GM19023 (cell line): ENCODE data around the gene GRAMD4.

Experiments
- ATAC-seq: cut with Tn5 transposase; IDR thresholded peaks from one replicate; pipeline ENCODE4 v1.9.1; 2021; ENCODE audit warnings: mild to moderate bottlenecking, moderate library complexity; ENCODE audit not compliant: unreplicated experiment

GRAMD4 gene

DNA sequence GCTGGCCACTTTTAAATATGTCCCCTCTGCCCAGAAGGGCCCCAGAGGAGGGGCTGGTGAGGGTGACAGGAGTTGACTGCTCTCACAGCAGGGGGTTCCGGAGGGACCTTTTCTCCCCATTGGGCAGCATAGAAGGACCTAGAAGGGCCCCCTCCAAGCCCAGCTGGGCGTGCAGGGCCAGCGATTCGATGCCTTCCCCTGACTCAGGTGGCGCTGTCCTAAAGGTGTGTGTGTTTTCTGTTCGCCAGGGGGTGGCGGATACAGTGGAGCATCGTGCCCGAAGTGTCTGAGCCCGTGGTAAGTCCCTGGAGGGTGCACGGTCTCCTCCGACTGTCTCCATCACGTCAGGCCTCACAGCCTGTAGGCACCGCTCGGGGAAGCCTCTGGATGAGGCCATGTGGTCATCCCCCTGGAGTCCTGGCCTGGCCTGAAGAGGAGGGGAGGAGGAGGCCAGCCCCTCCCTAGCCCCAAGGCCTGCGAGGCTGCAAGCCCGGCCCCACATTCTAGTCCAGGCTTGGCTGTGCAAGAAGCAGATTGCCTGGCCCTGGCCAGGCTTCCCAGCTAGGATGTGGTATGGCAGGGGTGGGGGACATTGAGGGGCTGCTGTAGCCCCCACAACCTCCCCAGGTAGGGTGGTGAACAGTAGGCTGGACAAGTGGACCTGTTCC lies 46.5 kb downstream of the GRAMD4 start:
- no peak for ATAC-seq

DNA sequence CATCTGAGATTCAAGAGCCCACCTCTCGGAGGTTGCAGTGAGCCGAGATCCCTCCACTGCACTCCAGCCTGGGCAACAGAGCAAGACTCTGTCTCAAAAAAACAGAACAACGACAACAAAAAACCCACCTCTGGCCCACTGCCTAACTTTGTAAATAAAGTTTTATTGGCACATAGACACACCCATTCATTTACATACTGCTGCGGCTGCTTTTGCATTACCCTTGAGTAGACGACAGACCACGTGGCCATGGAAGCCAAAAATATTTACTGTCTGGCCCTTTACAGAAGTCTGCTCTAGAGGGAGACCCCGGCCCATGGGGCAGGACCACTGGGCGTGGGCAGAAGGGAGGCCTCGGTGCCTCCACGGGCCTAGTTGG lies 47.0 kb downstream of the GRAMD4 start:
- ATAC-seq: no peak

DNA sequence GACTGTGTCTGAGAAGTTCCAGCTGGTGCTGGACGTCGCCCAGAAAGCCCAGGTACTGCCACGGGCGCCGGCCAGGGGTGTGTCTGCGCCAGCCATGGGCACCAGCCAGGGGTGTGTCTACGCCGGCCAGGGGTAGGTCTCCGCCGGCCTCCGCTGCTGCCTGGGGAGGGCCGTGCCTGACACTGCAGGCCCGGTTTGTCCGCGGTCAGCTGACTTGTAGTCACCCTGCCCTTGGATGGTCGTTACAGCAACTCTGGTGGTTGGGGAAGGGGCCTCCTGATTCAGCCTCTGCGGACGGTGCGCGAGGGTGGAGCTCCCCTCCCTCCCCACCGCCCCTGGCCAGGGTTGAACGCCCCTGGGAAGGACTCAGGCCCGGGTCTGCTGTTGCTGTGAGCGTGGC lies 47.9 kb downstream of the GRAMD4 start:
- no peak for ATAC-seq

DNA sequence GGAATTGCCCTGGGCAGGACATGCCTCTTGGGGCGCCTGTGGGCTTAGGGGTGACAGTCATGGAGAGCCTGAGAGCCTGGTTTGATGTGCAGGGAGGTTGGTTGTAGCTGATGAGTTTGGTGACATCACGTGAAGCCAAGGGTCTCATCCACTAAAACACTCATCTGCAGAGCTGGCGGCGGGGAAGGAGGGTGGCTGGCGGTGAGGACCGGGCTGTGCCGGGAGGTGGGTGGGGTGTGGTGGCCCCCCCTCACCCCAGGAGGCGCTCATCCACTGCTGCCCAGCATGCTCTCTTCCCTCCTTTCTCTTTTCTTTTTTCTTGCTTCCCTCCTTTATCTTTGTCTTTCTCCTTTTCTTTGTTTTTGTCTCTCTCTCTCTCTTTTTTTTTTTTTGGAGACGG lies 49.0 kb downstream of the GRAMD4 start:
- no peak for ATAC-seq

DNA sequence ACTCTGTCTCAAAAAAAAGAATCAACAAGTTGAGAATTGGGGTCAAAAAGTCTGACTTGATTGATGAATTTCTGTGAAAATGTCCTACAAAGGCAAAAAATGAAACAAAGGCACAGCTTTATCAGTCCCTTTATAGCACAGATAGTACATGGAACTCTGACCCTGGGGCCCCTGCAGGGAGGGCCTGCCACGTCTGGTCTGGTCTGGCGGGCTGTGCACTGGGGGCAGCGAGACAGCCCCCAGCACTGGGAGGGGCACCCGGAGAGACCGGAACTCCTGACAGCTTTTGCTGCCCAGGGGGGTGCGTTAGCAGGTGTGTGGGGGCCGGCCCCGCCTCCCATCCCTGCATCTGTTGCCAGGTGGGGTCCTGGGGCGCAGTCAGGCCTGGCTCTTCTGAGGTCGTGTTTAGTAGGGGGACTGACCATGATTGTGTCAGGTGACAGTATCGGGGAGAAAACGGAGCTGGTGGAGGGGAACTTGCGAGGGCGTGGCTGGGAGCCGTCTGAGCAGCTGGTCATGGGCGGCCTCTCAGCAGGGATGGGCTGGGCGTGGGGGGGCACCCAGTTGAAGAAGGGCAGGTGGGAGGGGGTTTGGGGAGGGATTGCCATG lies 51.7 kb downstream of the GRAMD4 start:
- ATAC-seq: no peak

DNA sequence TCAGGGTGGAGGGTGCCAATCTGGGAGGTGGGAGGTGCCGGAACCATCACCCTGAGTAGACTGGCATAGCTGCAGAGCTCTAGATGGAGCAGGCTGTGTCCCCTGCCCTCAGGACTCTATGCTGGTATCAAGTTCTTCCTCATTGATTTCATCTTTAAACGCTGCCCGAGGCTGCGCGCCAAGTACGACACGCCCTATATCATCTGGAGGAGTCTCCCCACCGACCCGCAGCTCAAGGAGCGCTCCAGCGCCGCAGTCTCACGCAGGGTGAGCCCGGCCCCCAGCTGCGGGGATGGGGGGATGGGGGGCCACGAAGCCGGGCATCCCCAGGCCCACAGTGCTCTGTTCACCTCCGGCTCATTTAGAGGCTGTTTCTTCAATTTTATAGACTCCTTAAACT lies 52.5 kb downstream of the GRAMD4 start:
- ATAC-seq: no peak

DNA sequence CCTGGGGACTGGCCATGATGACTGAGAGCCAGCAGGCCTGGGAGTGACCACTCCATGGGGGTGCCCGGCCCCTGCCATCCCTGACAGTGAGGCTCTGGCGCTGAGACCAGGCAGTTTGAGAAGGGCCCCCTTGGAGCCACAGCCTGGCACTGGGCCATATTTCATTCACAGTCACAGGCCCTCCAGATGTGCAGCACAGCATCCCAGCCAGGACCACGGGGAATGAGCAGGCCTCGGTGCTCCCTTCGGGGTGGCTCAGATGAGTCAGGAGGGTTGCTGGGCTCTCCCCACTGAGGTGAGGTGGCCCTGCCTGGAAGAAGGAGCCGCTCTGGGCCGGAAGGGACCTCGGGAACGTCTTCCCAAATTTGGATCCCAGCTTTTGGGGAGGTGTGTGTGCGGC lies 53.0 kb downstream of the GRAMD4 start:
- no peak for ATAC-seq

DNA sequence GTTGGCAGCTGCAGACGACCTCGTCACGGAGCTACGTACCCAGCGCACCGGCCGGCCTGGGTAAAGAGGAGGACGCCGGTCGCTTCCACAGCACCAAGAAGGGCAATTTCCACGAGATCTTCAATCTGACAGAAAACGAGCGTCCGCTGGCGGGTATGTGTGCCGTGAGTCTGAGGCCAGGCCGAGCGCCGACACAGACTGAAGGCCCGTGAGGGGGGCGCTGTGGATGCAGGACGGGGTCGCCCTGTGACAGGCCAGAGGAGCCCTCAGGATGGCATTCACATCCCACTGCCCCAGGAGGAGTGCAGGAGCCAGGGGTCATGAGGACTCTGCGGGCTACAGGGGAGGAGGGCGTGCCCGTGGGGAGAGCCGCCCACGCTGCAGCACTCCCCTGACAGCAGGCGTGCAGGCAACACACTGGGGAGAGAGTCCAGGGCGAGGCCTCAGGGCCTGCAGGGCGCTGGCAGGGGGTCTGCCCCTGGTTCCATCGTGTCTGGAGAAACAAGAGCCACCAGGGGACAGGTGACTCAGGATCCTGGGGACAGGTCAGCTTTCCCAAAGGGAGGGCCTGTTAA lies 53.6 kb downstream of the GRAMD4 start:
- no peak for ATAC-seq

DNA sequence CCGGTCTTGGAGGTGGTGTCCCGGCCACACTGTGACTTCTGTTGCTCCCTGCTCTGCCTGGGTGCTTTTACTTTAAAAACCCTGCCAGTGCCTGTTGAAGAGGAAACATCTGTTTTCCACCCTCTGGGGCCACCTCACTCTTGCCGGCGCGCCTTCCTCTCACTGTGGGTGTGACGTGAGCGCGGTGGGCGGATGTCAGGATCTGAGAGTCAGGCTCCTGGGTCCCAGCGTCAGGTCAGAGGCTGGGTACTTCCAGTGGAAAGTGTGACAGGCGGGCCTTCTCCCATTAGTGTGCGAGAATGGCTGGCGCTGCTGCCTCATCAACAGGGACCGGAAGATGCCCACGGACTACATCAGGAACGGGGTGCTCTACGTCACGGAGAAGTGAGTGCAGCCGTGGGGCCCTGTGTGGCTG lies 54.2 kb downstream of the GRAMD4 start:
- no peak for ATAC-seq

DNA sequence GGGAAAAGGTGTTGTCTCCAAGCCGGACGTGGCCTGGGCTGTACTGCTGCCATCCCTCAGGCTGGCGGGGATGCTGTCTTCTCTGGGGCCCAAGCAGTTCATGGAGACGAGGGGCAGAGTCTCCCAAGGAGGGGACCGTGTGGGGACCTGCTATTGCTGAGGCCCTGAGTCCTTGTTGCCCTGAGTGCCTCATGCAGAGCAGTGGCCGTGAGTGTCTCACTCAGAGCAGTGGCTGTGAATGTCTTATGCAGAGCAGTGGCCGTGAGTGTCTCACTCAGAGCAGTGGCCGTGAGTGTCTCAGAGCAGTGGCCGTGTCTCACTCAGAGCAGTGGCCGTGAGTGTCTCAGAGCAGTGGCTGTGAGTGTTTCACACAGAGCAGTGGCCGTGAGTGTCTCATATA lies 54.7 kb downstream of the GRAMD4 start:
- ATAC-seq: no peak

DNA sequence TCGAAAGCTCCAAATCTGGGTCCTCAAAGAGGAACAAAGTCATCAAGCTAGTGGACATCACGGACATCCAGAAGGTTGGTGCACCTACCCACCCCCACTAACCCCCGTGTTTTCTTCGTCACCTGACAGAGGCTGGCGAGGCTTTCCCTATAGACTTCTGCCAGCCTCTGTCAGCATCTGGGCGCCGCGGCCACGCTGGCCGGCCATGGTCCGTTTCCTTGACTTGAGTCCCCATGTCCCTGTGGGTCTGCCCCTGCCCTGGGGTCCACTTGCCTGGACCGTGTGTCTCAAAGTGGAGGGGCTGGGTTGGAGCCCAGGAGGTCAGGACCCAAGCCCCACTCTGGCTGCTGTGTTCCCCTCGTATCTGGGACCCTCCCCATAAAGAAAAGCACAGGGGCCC lies 55.3 kb downstream of the GRAMD4 start:
- ATAC-seq: no peak

DNA sequence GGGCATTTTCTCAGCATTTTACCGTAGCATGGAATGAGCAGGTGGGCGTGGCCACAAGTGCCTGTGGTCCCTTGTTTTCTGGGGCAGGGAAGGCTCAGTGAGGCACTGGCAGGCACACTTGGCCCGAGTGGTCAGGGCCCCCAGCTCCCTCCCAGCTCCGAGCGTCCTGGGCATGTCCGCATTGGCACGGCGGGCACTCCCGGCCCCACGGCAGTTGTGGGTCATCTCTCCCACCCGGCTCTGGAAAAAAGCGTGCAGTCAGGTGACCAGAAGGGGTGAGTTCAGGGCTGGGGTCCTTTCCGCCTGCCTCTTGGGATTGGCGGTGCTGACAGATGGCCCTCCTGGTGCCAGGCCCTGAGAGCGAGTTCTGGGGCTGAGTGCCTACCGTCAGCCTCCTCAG lies 55.8 kb downstream of the GRAMD4 start:
- no peak for ATAC-seq

DNA sequence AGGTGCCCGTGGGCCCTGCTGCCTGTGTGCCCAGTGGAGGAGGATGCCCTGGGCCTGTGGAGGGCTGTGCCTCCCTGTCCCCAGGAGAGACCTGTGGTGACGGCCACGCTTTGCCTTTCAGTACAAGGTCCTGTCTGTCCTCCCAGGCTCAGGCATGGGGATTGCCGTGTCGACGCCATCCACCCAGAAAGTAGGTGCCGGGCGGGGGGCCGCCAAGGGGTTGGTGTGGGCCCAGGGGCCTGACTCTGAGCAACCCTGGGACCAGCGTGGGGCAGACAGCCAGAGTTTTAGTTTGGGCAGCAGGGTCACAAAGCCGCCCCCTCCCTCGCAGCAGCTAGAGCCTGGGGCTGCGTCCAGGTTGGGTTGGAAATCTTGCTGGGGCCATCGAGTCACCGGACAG lies 56.3 kb downstream of the GRAMD4 start:
- ATAC-seq: no peak

DNA sequence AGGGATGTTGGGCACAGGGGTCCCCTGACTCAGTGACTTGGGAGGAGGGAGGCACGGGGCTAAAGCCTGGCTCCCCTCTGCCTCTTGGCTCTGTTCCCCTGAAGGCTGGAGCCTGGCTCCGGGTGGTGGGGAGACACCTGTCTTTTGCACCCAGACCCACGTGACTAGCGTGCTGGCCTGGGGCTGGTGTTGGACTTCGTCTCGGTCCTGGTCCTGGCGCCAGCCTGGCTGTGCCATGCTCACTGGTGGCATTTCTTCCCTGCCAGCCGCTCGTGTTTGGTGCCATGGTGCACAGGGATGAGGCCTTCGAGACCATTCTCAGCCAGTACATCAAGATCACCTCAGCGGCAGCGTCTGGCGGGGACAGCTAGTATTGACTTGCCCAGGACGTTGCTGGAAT lies 56.7 kb downstream of the GRAMD4 start:
- no peak for ATAC-seq

DNA sequence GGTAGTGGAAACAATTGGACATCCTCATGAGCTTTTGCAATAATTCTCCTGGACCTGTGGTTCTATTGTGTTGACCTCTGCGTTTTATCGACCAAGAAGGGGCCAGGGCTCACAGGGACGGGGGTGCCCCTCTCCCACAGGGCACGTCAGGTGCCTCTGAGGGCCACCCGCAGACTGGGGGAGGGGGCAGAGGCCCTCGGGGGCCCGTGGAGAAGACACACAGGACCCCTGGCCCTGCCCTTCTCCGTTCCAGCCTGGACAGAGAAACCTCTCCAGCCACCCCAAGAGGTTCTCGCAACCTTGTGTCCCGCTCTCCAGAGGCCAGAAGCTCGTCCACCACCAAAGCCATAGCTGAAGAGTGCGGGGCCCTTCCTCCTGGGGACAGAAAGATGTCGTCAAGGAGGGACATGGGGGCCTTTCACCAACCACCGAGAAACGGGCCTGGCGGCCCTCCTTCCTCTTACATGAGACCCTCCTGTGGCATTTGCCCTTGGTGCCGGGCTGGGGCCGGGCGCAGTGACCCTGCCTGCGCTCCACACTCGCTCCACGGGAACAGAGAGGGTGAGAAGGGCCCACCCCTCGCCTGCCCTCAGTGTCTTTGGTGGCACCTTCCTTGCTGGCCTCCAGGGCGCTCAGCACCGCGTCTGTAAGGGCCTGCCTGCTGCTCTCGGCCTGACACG lies 57.3 kb downstream of the GRAMD4 start:
- ATAC-seq: no peak

DNA sequence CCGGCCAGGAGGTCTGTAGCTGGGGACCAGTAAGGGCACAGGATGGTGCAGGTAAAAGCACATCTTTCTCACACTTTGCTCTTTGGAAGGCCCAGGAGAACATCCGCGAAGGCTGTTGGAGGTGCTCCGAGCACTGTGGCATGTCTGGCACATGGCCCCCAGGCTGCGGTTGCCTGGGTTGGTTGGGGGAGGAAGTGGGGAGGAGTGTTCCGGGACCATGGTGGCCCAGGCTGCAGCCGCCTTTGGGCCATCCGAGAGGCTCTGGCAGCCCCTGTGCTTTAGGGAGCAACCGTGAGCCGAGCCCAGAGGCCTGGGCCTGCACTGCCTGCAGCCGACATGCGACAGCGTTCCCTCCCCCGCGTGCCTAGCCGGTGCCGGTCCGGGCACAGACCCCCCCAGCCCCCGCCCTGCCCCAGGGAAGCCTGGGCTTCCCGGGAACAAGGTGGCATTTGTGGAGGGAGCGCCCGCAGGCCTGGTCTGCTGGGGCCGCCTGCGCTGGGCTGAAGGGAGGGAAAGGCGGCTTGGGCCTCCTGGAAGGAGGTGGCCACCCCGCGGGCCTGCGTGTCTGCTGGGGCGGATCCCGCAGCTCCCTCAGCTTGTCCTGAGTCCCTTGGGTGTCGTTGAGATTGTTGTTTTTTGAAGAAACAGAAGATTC lies 57.9 kb downstream of the GRAMD4 start:
- ATAC-seq: no peak

DNA sequence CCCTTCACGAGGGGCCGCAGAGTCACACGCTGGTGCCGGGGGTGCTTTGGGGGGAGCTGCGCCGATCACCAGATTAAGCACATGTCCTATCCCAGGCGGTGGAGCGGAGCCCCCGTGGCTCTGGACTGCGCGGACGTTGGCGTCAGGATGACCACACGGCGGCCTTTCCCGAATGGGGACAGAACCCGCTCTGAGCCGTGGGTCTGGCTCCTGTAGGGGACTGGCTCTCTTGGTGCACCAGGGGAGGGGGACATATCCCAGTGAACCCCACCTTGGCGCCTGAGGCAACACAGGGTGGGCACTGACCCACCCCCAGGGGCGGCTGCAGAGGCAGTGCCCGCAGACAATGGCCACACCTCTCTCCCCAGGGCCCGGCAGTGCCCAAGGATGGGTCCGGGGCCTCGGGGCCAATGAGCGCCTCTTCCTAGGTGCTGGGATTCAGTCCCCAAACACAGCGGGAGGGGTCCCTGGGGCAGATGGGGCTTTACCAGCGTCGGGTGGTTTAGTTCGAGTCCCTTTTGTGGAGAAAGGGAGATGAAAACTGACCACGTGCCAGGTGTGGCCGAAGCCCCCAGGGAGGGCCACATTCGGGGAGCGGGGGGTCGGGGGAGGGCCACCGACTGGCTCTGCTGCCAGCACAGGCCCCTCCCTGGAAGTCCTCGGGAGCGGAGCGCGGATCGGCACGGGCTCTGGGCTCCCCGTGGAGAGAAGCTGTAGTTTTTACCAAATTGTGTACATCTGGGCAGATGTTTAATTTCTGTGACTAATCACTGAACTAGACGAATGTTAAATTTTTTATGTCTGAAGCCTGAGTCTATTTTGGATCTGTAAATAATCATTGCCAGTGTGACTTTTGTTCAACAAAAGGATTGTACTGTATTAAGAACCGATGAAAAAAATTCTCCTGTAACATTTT lies 58.9 kb downstream of the GRAMD4 start:
- no peak for ATAC-seq

DNA sequence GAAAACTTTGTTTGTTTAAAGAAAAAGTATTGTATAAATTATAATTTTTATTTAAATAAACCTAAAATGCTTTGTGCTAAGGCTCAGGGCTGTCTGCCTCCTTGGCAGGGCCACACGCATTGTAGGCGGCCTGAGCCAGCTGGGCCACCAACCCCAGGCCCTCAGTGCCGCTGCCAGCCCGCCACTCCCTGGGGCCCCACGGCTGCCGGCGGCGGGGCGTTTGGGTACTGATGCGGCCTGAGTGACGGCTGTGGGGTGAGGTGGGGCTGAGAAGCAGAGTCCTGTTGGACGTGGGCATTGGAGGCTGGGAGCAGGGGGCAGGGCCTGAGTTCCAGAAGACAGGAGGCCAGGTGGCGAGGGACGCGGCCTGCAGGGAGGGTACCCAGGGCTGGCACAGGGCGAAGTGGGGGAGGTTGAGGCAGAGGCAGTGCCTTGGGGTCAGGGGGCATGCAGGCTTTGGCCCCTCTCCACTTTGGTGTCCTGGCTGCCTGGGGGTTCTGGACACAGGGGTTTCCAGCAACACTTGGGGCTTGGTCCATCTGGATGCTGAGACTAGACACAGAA lies 59.6 kb downstream of the GRAMD4 start:
- no peak for ATAC-seq

DNA sequence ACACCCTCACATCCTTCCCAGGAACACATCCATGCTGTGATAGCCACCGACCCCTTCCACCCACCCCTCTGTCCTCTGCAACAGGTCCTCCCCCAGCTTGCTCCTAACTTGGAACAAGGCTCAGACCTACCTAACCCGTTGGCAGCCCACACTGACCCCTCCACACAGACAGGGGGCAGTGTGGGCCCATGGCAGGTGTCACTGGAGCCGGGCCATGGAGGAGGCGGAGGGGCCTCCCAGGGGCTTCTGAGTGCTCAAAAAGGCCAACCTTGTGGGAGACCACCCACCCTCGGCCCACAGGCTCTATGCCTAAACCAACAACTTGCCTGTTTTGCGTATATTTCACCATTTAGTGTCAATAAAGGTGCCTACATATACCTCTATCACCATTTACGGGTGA lies 60.8 kb downstream of the GRAMD4 start:
- ATAC-seq: no peak

DNA sequence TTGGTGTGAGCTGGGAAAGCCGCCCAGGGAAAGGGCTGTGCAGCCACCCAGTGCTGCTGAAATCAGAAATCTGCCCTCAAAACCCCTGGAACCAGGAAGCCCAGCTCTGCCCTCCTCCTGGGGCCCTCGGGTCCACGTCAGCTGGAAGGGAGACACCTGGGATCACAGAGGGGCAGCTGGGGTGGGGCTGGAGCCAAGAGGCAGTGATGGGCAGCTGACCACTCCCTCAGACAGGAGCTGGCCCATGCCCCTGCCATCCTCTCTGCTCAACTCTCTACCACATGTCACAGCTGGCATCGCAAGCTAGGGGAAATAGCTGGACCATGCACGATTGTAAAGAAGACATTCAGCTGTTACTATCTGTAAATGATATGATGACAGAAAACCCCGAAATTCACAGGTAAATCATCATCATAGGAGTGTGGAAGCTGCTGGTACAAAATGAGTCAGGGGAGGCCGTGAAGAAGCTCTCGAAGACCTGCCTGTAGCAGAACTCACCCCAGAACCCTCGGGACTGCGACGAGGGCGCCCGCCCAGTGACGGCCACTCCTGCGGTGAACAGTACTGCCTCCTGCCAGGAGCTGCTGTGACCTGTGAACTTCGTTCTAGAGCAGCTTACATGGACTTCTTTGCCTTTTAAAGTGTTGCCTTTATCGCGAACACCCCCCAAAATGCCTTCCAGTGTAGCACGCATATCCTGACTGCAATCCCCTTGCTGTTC lies 62.0 kb downstream of the GRAMD4 start:
- ATAC-seq: no peak
